HUES48 (cell line): ENCODE results near the gene STK25.

ENCODE experiments used
- H3K27ac ChIP-seq: one replicate; pipeline ENCODE4 v1.7.0; 2013; ENCODE audit warnings: low read depth, low read length, inconsistent platforms
- H3K27me3 ChIP-seq: 2 replicates; pipeline ENCODE4 v1.6.1; 2013; ENCODE audit warnings: mild to moderate bottlenecking, low read length; ENCODE audit not compliant: control insufficient read depth, insufficient read depth
- H3K36me3 ChIP-seq: 2 replicates; pipeline ENCODE4 v1.6.1; 2013; ENCODE audit warnings: low read length; ENCODE audit not compliant: control insufficient read depth, insufficient read depth
- H3K4me1 ChIP-seq: 2 replicates; pipeline ENCODE4 v1.6.1; 2013; ENCODE audit warnings: mild to moderate bottlenecking, low read length; ENCODE audit not compliant: control insufficient read depth, insufficient read depth
- H3K4me3 ChIP-seq: 2 replicates; pipeline ENCODE4 v1.5.1; 2013; ENCODE audit warnings: mild to moderate bottlenecking, low read depth, low read length
- H3K9ac ChIP-seq: 2 replicates; pipeline ENCODE4 v1.6.1; 2013; ENCODE audit warnings: mild to moderate bottlenecking, low read depth, low read length, moderate library complexity
- H3K9me3 ChIP-seq: 2 replicates; pipeline ENCODE4 v1.6.1; 2013; ENCODE audit warnings: low read length; ENCODE audit not compliant: control insufficient read depth, insufficient read depth

Gene STK25

GRCh38 chr2:241508240-241509154 is at the start of gene STK25:
TSS of gene STK25 (minus strand) at chr2:241508584. CDS start at chr2:241508035, 549 bp downstream.
- Histone ChIP-seq H3K9ac (peak within 1 kb of the TSS; percentile 56), H3K9me3 (no peaks in the 10 kb centered on the region), H3K4me3 (peak within 1 kb of the TSS; percentile 80), H3K27me3 (peaks cover 6% of the 10 kb centered on the region), H3K4me1 (peaks cover 11% of the 10 kb centered on the region; the same call in 1 of the 2 replicates), H3K27ac (peak within 1 kb of the TSS; percentile 83), H3K36me3 (peaks cover 3% of the 10 kb centered on the region; the same call in 1 of the 2 replicates)

- Histone ChIP-seq H3K9ac (no peak overlapping the region), H3K4me3 (no peak overlapping the region), H3K27ac (no peak overlapping the region), H3K27me3 (peaks cover 6% of the 10 kb centered on the region), H3K9me3 (no peaks in the 10 kb centered on the region), H3K36me3 (no peaks in the 10 kb centered on the region), H3K4me1 (peaks cover 9% of the 10 kb centered on the region; the same call in 1 of the 2 replicates)
Measured at GRCh38 chr2:241556746-241557145, 48.4 kb upstream of the STK25 start.

GRCh38 chr2:241555711-241556110 is 47.3 kb upstream of the STK25 start:
- Histone ChIP-seq H3K9me3 (no peaks in the 10 kb centered on the region), H3K4me1 (peaks cover 9% of the 10 kb centered on the region; the same call in 1 of the 2 replicates), H3K4me3 (no peak overlapping the region), H3K36me3 (no peaks in the 10 kb centered on the region), H3K27me3 (peaks cover 6% of the 10 kb centered on the region), H3K27ac (no peak overlapping the region), H3K9ac (no peak overlapping the region)

GRCh38 chr2:241554610-241555322 is 46.4 kb upstream of the STK25 start:
- peaks cover 4% of the 10 kb centered on the region; the same call in 1 of the 2 replicates for H3K4me1 ChIP-seq
- H3K4me3 ChIP-seq = no peak overlapping the region
- H3K36me3 ChIP-seq = no peaks in the 10 kb centered on the region
- no peak overlapping the region for H3K9ac ChIP-seq
- H3K27me3 ChIP-seq = peaks cover 6% of the 10 kb centered on the region
- H3K9me3 ChIP-seq = no peaks in the 10 kb centered on the region
- no peak overlapping the region for H3K27ac ChIP-seq

GRCh38 chr2:241553981-241554380 is 45.6 kb upstream of the STK25 start:
- Histone ChIP-seq H3K4me3 (no peak overlapping the region), H3K4me1 (0 out of 2 replicates have a peak, but pooled peaks cover 3% of the 10 kb centered on the region)

GRCh38 chr2:241553512-241553830 is 45.1 kb upstream of the STK25 start:
- H3K9ac ChIP-seq = no peak overlapping the region
- H3K27me3 ChIP-seq = peaks cover 6% of the 10 kb centered on the region
- H3K9me3 ChIP-seq = no peaks in the 10 kb centered on the region
- H3K27ac ChIP-seq = no peak overlapping the region
- no peaks in the 10 kb centered on the region for H3K36me3 ChIP-seq
- 0 out of 2 replicates have a peak, but pooled peaks cover 3% of the 10 kb centered on the region for H3K4me1 ChIP-seq
- H3K4me3 ChIP-seq = no peak overlapping the region

More at GRCh38 chr2:241553981-241554380, 45.6 kb upstream of the STK25 start:
- Histone ChIP-seq H3K27ac (no peak overlapping the region), H3K27me3 (peaks cover 6% of the 10 kb centered on the region), H3K36me3 (no peaks in the 10 kb centered on the region), H3K9me3 (no peaks in the 10 kb centered on the region), H3K9ac (no peak overlapping the region)

- H3K36me3 ChIP-seq = no peaks in the 10 kb centered on the region
- no peak overlapping the region for H3K27ac ChIP-seq
- H3K27me3 ChIP-seq = no peaks in the 10 kb centered on the region
- H3K9me3 ChIP-seq = no peaks in the 10 kb centered on the region
- H3K4me3 ChIP-seq = no peak overlapping the region
- no peak overlapping the region for H3K9ac ChIP-seq
- H3K4me1 ChIP-seq = peaks cover 5% of the 10 kb centered on the region; the same call in 1 of the 2 replicates
Measured at GRCh38 chr2:241551998-241552737, 43.8 kb upstream of the STK25 start.

- Histone ChIP-seq H3K9me3 (no peaks in the 10 kb centered on the region), H3K4me3 (no peak overlapping the region), H3K27ac (no peak overlapping the region), H3K9ac (no peak overlapping the region), H3K36me3 (no peaks in the 10 kb centered on the region), H3K27me3 (no peaks in the 10 kb centered on the region), H3K4me1 (peaks cover 11% of the 10 kb centered on the region)
Measured at GRCh38 chr2:241551599-241551997, 43.2 kb upstream of the STK25 start.

GRCh38 chr2:241550616-241551580 is 42.5 kb upstream of the STK25 start:
- Histone ChIP-seq H3K4me1 (peaks cover 12% of the 10 kb centered on the region), H3K9me3 (no peaks in the 10 kb centered on the region), H3K27ac (no peak overlapping the region), H3K27me3 (0 out of 2 replicates have a peak, but pooled peaks cover 5% of the 10 kb centered on the region), H3K36me3 (no peaks in the 10 kb centered on the region), H3K4me3 (no peak overlapping the region), H3K9ac (no peak overlapping the region)

- H3K9me3 ChIP-seq = no peaks in the 10 kb centered on the region
- H3K27ac ChIP-seq = no peak overlapping the region
- H3K36me3 ChIP-seq = no peaks in the 10 kb centered on the region
- H3K9ac ChIP-seq = no peak overlapping the region
- peaks cover 9% of the 10 kb centered on the region for H3K4me1 ChIP-seq
- 0 out of 2 replicates have a peak, but pooled peaks cover 12% of the 10 kb centered on the region for H3K27me3 ChIP-seq
- H3K4me3 ChIP-seq = no peak overlapping the region
Measured at GRCh38 chr2:241548451-241548835, 40.1 kb upstream of the STK25 start.
